Muscle layer of duodenum (tissue), 2 donors: ENCODE data around the gene PPFIBP2.

Experiments used
- H3K27ac ChIP-seq: one replicate; pipeline ENCODE4 v1.7.0; 2013; ENCODE audit warnings: mild to moderate bottlenecking, low read length
- H3K27me3 ChIP-seq: one replicate; pipeline ENCODE4 v1.7.0; 2013; ENCODE audit warnings: low read depth, mild to moderate bottlenecking, control low read depth, low read length
- H3K36me3 ChIP-seq, 2 donors: one replicate each; pipeline ENCODE4 v1.7.0; 2013; ENCODE audit warnings: low read length in 2 of 2, control low read depth in 1 of 2, mild to moderate bottlenecking in 1 of 2; ENCODE audit not compliant: insufficient read depth in 2 of 2, control insufficient read depth in 1 of 2
- H3K4me1 ChIP-seq, 2 donors: one replicate each; pipeline ENCODE4 v1.7.0; 2013; ENCODE audit warnings: low read length in 2 of 2, mild to moderate bottlenecking in 2 of 2, control low read depth in 1 of 2, moderate library complexity in 1 of 2; ENCODE audit not compliant: insufficient read depth in 2 of 2, control insufficient read depth in 1 of 2
- H3K4me3 ChIP-seq, 2 donors: one replicate each; pipeline ENCODE4 v1.7.0; 2013; ENCODE audit warnings: low read length in 2 of 2, low read depth in 1 of 2, mild to moderate bottlenecking in 1 of 2
- H3K9me3 ChIP-seq, 2 donors: one replicate each; pipeline ENCODE4 v1.7.0; 2013; ENCODE audit warnings: low read length in 2 of 2, control low read depth in 1 of 2, mild to moderate bottlenecking in 1 of 2; ENCODE audit not compliant: control insufficient read depth in 1 of 2
- donor health status: healthy.

PPFIBP2 gene

GRCh38 chr11:7486781-7487140 is 27.0 kb upstream of the PPFIBP2 start:
- no peak overlapping the region for H3K27ac ChIP-seq

GRCh38 chr11:7487360-7487759 is 26.4 kb upstream of the PPFIBP2 start:
- Histone ChIP-seq H3K27me3 (no peaks in the 10 kb centered on the region), H3K4me3 (peak overlapping the region; percentile 59 to 65), H3K9me3 (no peaks in the 10 kb centered on the region), H3K36me3 (no peaks in the 10 kb centered on the region), H3K4me1 (no peaks in the 10 kb centered on the region), H3K27ac (no peak overlapping the region)

More at GRCh38 chr11:7486781-7487140, 27.0 kb upstream of the PPFIBP2 start:
- H3K4me3 ChIP-seq: peak overlapping the region; percentile 59 to 65
- no peaks in the 10 kb centered on the region for H3K9me3 ChIP-seq
- no peaks in the 10 kb centered on the region for H3K36me3 ChIP-seq
- no peaks in the 10 kb centered on the region for H3K27me3 ChIP-seq
- H3K4me1 ChIP-seq: no peaks in the 10 kb centered on the region

GRCh38 chr11:7488681-7489080 is 25.1 kb upstream of the PPFIBP2 start:
- no peaks in the 10 kb centered on the region for H3K36me3 ChIP-seq

GRCh38 chr11:7489376-7489775 is 24.4 kb upstream of the PPFIBP2 start:
- Histone ChIP-seq H3K27me3 (no peaks in the 10 kb centered on the region), H3K9me3 (no peaks in the 10 kb centered on the region), H3K27ac (no peak overlapping the region), H3K4me3 (no peak overlapping the region), H3K4me1 (no peaks in the 10 kb centered on the region), H3K36me3 (no peaks in the 10 kb centered on the region)

More at GRCh38 chr11:7488681-7489080, 25.1 kb upstream of the PPFIBP2 start:
- Histone ChIP-seq H3K4me3 (no peak overlapping the region), H3K9me3 (no peaks in the 10 kb centered on the region), H3K27ac (no peak overlapping the region), H3K27me3 (no peaks in the 10 kb centered on the region), H3K4me1 (no peaks in the 10 kb centered on the region)

- no peaks in the 10 kb centered on the region for H3K4me1 ChIP-seq
- no peaks in the 10 kb centered on the region for H3K9me3 ChIP-seq
- H3K27me3 ChIP-seq: no peaks in the 10 kb centered on the region
- H3K27ac ChIP-seq: no peak overlapping the region
- H3K36me3 ChIP-seq: no peaks in the 10 kb centered on the region
- H3K4me3 ChIP-seq: no peak overlapping the region
These were observed 23.7 kb upstream of the PPFIBP2 start for GRCh38 chr11:7490054-7490453.

GRCh38 chr11:7490535-7490934 is 23.3 kb upstream of the PPFIBP2 start:
- H3K27ac ChIP-seq: no peak overlapping the region
- H3K9me3 ChIP-seq: no peaks in the 10 kb centered on the region
- H3K4me1 ChIP-seq: no peaks in the 10 kb centered on the region

GRCh38 chr11:7492253-7492652 is 21.5 kb upstream of the PPFIBP2 start:
- Histone ChIP-seq H3K4me3 (no peak overlapping the region), H3K4me1 (no peaks in the 10 kb centered on the region)

More at GRCh38 chr11:7490535-7490934, 23.3 kb upstream of the PPFIBP2 start:
- Histone ChIP-seq H3K36me3 (no peaks in the 10 kb centered on the region), H3K4me3 (no peak overlapping the region), H3K27me3 (no peaks in the 10 kb centered on the region)

GRCh38 chr11:7493670-7494069 is 20.1 kb upstream of the PPFIBP2 start:
- no peaks in the 10 kb centered on the region for H3K4me1 ChIP-seq

More at GRCh38 chr11:7492253-7492652, 21.5 kb upstream of the PPFIBP2 start:
- H3K27me3 ChIP-seq: no peaks in the 10 kb centered on the region
- no peaks in the 10 kb centered on the region for H3K36me3 ChIP-seq
- H3K27ac ChIP-seq: no peak overlapping the region
- H3K9me3 ChIP-seq: no peaks in the 10 kb centered on the region

GRCh38 chr11:7494086-7494745 is 19.6 kb upstream of the PPFIBP2 start:
- H3K9me3 ChIP-seq: no peaks in the 10 kb centered on the region
- H3K4me3 ChIP-seq: no peak overlapping the region
- H3K27ac ChIP-seq: no peak overlapping the region
- no peaks in the 10 kb centered on the region for H3K27me3 ChIP-seq
- no peaks in the 10 kb centered on the region for H3K36me3 ChIP-seq
- no peaks in the 10 kb centered on the region for H3K4me1 ChIP-seq

More at GRCh38 chr11:7493670-7494069, 20.1 kb upstream of the PPFIBP2 start:
- Histone ChIP-seq H3K4me3 (no peak overlapping the region), H3K27me3 (no peaks in the 10 kb centered on the region), H3K9me3 (no peaks in the 10 kb centered on the region), H3K27ac (no peak overlapping the region), H3K36me3 (no peaks in the 10 kb centered on the region)

GRCh38 chr11:7495882-7496551 is 17.8 kb upstream of the PPFIBP2 start:
- Histone ChIP-seq H3K4me1 (no peaks in the 10 kb centered on the region), H3K9me3 (no peaks in the 10 kb centered on the region), H3K27me3 (no peaks in the 10 kb centered on the region), H3K27ac (no peak overlapping the region), H3K36me3 (no peaks in the 10 kb centered on the region), H3K4me3 (no peak overlapping the region)

- H3K27me3 ChIP-seq: no peaks in the 10 kb centered on the region
- H3K4me3 ChIP-seq: no peak overlapping the region
- no peaks in the 10 kb centered on the region for H3K4me1 ChIP-seq
- H3K27ac ChIP-seq: no peak overlapping the region
- no peaks in the 10 kb centered on the region for H3K36me3 ChIP-seq
- H3K9me3 ChIP-seq: no peaks in the 10 kb centered on the region
These were observed 15.6 kb upstream of the PPFIBP2 start for GRCh38 chr11:7498193-7498592.
